GM12874 (cell line): Measurements from ENCODE around the gene C5AR1.
A peak's percentile ranks its signal among the peaks of the same experiment; 100 is the strongest.

Experiments used
- TF ChIP-seq, protein P1 (sequence below): IDR thresholded peaks from 2 replicates; pipeline ENCODE4 v1.5.1; 2011; ENCODE audit warnings: low read depth, mild to moderate bottlenecking, control low read depth, low read length, moderate library complexity; ENCODE audit not compliant: insufficient read depth

The C5AR1 gene

DNA sequence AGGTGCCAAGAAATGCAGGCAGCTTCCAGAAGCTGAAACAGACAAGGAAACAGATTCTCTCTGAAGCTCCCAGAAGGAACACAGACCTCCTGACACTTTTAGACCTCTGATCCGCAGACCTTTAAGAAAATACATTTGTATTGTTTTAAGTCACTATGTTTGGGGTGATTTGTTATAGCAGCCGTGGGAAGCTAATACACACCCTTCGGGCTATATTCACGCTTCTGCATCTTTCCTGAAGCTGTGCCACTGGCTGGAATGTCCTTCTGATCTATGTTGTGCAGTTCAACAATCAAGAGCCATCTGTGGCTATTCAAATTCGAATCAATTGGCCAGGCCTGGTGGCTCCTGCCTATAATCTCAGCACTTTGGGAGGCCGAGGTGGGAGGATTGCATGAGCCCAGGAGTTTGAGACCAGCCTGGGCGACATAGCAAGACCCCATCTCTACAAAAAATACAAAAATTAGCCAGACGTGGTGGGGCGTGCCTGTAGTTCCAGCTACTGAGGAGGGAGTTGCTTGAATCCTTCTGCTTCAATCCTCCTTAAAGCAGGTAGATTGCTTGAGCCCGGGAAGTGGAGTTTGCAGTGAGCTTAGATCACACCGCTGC, 33.6 kb downstream of the C5AR1 start:
- TF ChIP-seq, protein P1, sequence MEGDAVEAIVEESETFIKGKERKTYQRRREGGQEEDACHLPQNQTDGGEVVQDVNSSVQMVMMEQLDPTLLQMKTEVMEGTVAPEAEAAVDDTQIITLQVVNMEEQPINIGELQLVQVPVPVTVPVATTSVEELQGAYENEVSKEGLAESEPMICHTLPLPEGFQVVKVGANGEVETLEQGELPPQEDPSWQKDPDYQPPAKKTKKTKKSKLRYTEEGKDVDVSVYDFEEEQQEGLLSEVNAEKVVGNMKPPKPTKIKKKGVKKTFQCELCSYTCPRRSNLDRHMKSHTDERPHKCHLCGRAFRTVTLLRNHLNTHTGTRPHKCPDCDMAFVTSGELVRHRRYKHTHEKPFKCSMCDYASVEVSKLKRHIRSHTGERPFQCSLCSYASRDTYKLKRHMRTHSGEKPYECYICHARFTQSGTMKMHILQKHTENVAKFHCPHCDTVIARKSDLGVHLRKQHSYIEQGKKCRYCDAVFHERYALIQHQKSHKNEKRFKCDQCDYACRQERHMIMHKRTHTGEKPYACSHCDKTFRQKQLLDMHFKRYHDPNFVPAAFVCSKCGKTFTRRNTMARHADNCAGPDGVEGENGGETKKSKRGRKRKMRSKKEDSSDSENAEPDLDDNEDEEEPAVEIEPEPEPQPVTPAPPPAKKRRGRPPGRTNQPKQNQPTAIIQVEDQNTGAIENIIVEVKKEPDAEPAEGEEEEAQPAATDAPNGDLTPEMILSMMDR = no peak

DNA sequence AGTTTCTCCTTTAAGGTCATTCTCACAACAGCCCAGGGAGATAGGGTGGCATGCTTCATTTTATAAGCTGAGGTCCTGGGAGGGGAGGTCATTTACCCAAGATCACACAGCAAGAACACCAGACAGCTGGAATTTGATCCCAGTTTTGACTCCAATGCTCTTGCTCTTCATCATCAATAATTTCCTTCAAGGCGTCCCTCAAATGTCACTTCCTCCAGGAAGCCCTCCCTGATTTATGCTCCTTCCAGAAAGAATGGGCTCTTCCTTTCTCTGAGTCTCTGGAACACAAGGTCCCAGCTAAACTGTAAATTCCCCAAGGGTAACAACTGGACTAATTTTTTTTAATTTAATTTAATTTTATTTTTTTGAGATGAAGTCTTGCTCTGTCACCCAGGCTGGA, 34.8 kb downstream of the C5AR1 start:
- TF ChIP-seq, protein P1 = no peak

DNA sequence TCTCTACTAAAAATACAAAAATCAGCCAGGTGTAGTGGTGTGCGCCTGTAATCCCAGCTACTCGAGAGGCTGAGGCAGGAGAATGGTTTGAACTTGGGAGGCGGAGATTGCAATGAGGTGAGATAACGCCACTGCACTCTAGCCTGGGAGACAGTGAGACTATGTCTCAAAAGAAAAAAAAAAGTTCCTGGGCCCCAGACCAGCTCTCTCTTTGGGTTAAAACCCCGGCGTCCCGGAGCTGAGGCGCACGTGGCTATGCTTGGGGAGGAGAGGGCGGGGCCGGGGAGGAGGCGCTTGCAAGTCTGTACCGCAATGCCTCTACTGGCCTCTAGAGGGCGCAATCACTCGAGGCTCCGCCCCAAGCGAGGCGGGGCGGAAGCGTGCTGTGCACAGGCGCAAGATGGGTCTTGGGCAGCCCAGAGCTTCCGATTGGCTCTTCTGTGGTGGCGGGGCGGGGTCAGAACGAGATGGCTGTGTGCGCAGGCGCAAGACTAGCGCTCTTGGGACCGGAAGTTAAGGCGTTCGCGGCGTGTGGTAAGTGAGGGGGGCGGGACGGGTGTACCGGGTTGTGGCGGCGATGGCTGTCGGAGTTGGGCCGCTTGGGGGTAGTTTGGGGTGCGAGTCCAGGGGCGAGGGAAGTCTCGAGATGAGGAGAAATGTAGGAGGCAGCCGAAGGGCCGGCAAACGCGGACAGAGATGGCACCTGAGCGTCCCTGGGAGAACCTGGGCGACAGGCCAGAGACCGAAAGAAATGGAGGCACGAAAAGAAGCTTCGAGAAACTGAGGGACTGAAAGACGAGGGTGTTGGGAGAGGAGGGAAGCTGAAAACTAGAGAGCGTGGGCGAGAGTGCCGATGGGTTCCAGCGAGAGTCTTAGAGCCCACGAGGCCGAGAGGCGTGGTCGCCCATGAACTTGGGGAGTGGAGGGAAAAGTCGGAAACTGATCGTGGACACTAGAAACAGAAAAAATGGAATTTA, 39.4 kb downstream of the C5AR1 start, which contains the start of gene DHX34:
DHX34 (plus strand) TSS at position 497 of the 977 bp plus-strand sequence. CDS start 3,716 bp downstream, outside the sequence.
- TF ChIP-seq, protein P1 = peak; percentile 98

DNA sequence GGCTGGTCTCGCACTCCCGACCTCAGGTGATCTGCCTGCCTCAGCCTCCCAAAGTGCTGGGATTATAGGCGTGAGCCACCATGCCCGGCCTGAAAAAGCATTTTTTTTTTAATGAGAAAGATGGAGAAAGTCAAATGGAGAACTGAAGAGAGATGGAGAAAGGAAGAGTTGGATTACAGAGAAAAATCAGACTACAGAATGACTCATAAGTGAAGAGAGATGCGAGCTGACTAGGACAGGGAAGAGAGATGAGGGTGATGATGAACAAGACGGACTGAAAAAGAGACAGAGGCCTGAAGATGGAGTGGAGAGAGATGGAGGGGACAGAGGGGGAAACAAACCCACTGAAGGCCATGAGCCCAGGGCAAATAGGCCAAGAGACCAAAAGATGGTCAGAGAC, 41.0 kb downstream of the C5AR1 start:
- TF ChIP-seq, protein P1 = no peak

DNA sequence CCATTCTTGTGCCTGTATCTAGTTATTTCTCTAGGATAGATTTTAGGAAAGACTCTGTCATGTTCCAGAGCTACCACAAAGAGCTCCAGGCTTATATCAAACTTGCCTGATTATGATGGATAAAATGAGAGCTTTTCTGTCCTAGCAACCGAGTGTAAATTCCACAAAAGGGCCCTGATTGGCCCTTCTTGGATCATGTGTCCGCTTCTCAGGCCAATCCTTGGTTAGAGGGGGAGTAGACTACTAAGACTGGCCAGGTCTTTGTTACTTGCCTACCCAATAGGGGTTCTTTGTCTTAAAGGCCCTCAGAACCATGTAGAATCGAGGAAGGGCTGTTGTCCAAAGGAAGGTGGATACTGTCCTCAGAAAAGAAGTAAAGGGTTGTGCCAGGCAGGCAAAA, 41.9 kb downstream of the C5AR1 start:
- TF ChIP-seq, protein P1 = no peak

DNA sequence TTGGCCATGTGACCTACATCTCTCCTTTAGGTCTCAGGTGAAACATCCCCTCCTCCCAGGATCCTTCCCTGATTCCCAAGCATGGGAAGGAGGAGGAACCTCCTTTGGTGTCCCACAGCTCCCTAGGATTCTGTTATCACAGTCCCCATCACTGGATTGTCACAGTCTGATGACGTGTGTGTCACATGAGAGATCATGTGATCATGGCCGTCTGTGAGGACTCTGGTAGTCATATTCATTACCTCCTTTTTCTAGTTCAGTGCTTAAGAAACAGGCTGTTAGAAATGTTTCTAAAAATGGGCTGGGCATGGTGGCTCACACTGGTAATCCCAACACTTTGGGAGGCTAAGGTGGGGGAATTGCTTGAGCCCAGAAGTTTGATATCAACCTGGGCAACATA, 42.4 kb downstream of the C5AR1 start:
- TF ChIP-seq, protein P1 = no peak

DNA sequence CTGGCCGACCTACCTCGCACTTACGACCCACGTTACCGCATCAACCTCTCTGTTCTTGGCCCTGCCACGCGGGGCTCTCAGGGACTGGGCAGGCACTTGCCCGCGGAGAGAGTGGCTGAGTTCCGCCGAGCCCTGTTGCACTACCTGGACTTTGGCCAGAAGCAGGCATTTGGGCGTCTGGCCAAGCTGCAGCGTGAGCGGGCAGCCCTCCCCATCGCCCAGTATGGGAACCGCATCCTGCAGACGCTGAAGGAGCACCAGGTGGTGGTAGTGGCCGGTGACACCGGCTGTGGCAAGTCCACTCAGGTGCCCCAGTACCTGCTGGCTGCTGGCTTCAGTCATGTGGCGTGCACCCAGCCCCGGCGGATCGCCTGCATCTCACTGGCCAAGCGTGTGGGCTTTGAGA, 43.6 kb downstream of the C5AR1 start:
- TF ChIP-seq, protein P1 = no peak
